A673 (cell line): ENCODE measurements around the gene TRNAU1AP. TPM values are rescaled to one million over a fixed set of nuclear protein-coding genes. Genes with fewer than 3 reads are reported as not detected.

Source experiments
- BruUV-seq: library from RNA; stranded (reverse); fragments of 400-500 nt; replicated peaks from 2 replicates; lab custom pipeline; 2021; lab: Mats Ljungman, UMichigan
- CTCF ChIA-PET: fragments of 300-600 bp; sonication (Branson Sonifier 250); formaldehyde crosslinking; loops from one replicate; lab custom pipeline; 2022; ENCODE audit warnings: antibody characterized with exemption; lab: Charles Lee
- POLR2A ChIA-PET: fragments of 300-600 bp; sonication (Branson Sonifier 250); formaldehyde crosslinking; loops from one replicate; lab custom pipeline; 2022; ENCODE audit warnings: antibody characterized with exemption; ENCODE audit not compliant: low non-redundant PET; lab: Charles Lee
- DNase-seq: peaks from one replicate; pipeline ENCODE4 v3.0.0-alpha.2; 2015; ENCODE audit warnings: low spot score
- H3K27ac ChIP-seq: fragments of 200-600 bp; sonication (generic); 2 replicates; pipeline ENCODE4 v1.5.1; 2016; ENCODE audit warnings: mixed run types, low read depth, mild to moderate bottlenecking, mixed read lengths, antibody characterized with exemption, low read length; ENCODE audit not compliant: poor library complexity, severe bottlenecking
- H3K27me3 ChIP-seq: fragments of 200-600 bp; sonication (generic); replicated peaks from 2 replicates; pipeline ENCODE4 v1.6.1; 2017; ENCODE audit warnings: mixed run types, low read depth, mild to moderate bottlenecking, mixed read lengths, antibody characterized with exemption, low read length; ENCODE audit not compliant: insufficient read depth, poor library complexity
- H3K36me3 ChIP-seq: fragments of 200-600 bp; sonication (generic); 2 replicates; pipeline ENCODE4 v1.6.1; 2016; ENCODE audit warnings: mixed run types, mild to moderate bottlenecking, mixed read lengths, antibody characterized with exemption, low read length; ENCODE audit not compliant: insufficient read depth, poor library complexity, severe bottlenecking
- H3K4me1 ChIP-seq: fragments of 200-600 bp; sonication (generic); 2 replicates; pipeline ENCODE4 v1.6.1; 2017; ENCODE audit warnings: mixed run types, mild to moderate bottlenecking, mixed read lengths, antibody characterized with exemption, low read length; ENCODE audit not compliant: insufficient read depth, poor library complexity, severe bottlenecking
- H3K4me3 ChIP-seq: fragments of 200-600 bp; sonication (generic); 2 replicates; pipeline ENCODE4 v1.5.1; 2016; ENCODE audit warnings: low read depth, mixed run types, mild to moderate bottlenecking, mixed read lengths, low read length; ENCODE audit not compliant: poor library complexity, severe bottlenecking
- H3K9me3 ChIP-seq: fragments of 200-600 bp; sonication (generic); 2 replicates; pipeline ENCODE4 v1.6.1; 2016; ENCODE audit warnings: mixed run types, low read depth, mild to moderate bottlenecking, mixed read lengths, antibody characterized with exemption, low read length; ENCODE audit not compliant: poor library complexity, severe bottlenecking
- CTCF ChIP-seq: fragments of 300-800, 200-600 bp; sonication (generic); conservative IDR thresholded peaks from 2 replicates; pipeline ENCODE4 v1.5.1; 2017; ENCODE audit warnings: low read depth, mild to moderate bottlenecking, antibody characterized with exemption, low read length, moderate library complexity, mixed read lengths
- EZH2 ChIP-seq: fragments of 200-600 bp; sonication (generic); IDR thresholded peaks from 2 replicates; pipeline ENCODE4 v1.6.1; 2017; ENCODE audit warnings: borderline replicate concordance, low read depth, mild to moderate bottlenecking, mixed read lengths, antibody characterized with exemption, low read length; ENCODE audit not compliant: poor library complexity, severe bottlenecking
- intact Hi-C: fragments of 100-400 bp; cut with micrococcal nuclease; formaldehyde crosslinking; loops from one replicate; pipeline ENCODE4 v1.10.0; 2022; ENCODE audit not compliant: unreplicated experiment
- total RNA-seq: library from RNA; stranded (reverse); gene quantifications from 2 replicates; pipeline ENCODE4 v1.2.3, GENCODE V29; 2021

Gene TRNAU1AP
- total RNA-seq, 1 experiment from 2014 or later: 33.8 TPM

GRCh38 chr1:28508435-28508754 is 44.5 kb upstream of the TRNAU1AP start:
- TF ChIP-seq CTCF: no peak
- no peak for TF ChIP-seq EZH2
- no TSS peak for BruUV-seq
- ChIA-PET CTCF (interaction anchor here (0.7 to 1.3 kb wide), 2 partner anchors 154 to 260 kb away, joined by 3 read pairs; no protein-coding TSS in a partner anchor), POLR2A (no interaction called here)
- Histone ChIP-seq H3K27me3 (no peaks in the 10 kb centered on the region), H3K4me1 (peaks cover 13% of the 10 kb centered on the region), H3K9me3 (no peaks in the 10 kb centered on the region), H3K36me3 (peaks cover 72% of the 10 kb centered on the region), H3K27ac (peak overlapping the region; percentile 94), H3K4me3 (peak overlapping the region; percentile 85)
- intact Hi-C loops: loop anchor here (5.0 kb wide), 1 partner anchor 71 kb away; no protein-coding TSS in a partner anchor
- DNase-seq: peak; percentile 48

GRCh38 chr1:28509705-28510272 is 43.1 kb upstream of the TRNAU1AP start:
- H3K4me1 ChIP-seq: peaks cover 13% of the 10 kb centered on the region
- no TSS peak for BruUV-seq

More at GRCh38 chr1:28509705-28510272, 43.1 kb upstream of the TRNAU1AP start:
- H3K4me3 ChIP-seq: peak overlapping the region; percentile 85
- peaks cover 80% of the 10 kb centered on the region for H3K36me3 ChIP-seq
- intact Hi-C loops: loop anchor here (5.0 to 10.0 kb wide), 3 partner anchors 72 to 265 kb away; no protein-coding TSS in a partner anchor
- no peaks in the 10 kb centered on the region for H3K9me3 ChIP-seq
- DNase-seq: peak; percentile 49
- CTCF ChIA-PET: interaction anchor here (0.6 kb wide), 1 partner anchor 65 kb away, joined by 4 read pairs; no protein-coding TSS in a partner anchor
- no peak for TF ChIP-seq CTCF
- TF ChIP-seq EZH2: no peak
- no peaks in the 10 kb centered on the region for H3K27me3 ChIP-seq
- POLR2A ChIA-PET: interaction anchor here (0.6 kb wide), 1 partner anchor 70 kb away, joined by 12 read pairs; no protein-coding TSS in a partner anchor
- peak overlapping the region; percentile 94 for H3K27ac ChIP-seq
